ENCODE results near the gene DOK7.
"Not testable (repeated sequence)": the region's sequence is repeated elsewhere in the genome, so short reads cannot be mapped to it uniquely, and the experiment has no call there.

The DOK7 gene

DNA sequence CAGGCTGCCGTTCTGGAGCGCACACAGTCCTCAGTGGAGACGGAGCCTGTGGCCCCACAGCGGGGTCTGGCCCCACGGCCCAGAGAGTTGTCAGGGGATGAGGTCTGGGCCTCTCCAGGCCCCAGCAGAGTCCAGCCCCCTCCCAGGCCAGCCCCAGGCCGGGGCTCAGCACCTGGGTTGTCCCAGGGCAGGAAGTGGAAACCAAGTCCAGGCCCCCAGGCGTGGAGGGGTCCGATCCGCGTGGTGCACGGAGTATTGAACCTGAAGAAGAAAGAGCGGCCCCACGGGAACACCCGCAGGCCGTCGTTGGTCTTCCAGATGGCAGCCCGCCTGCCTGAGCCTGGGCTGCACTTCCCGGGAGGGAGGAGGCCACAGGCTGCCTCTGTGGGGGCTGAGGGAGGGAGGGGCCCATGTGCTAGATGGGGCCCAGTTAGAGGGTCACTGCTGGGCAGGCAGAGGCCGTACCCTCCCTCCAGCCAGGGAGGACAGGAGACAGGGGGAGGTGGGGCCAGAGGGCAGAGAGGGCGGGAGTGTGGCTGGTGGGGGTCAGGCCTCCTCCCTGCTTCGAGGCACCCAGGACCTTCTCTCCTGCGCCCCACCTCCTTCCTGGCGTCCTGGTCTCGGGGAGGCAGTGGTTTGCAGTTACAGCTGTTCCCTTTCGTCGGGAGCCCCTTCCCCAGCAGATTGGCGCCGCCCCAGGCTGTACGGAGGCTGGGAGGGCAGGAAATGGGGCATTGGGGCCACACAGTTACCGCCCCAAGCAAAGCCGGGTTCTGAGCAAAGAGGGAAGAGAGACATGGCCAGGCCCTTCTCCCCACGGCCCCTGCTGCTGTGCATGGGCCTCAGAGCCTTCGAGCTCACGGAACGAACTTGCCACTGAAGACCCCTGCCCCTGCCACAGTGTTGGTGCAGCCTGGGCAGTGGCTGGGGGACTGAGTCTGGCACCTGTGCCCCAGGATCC, 13.3 kb upstream of the DOK7 start:
- no peak for TF ChIP-seq YY1 (IDR thresholded peaks at IDR 0.05; ENCODE audit: insufficient read depth, insufficient read length)
- TF ChIP-seq ZNF274 (IDR thresholded peaks at IDR 0.05; ENCODE audit: low read depth, low read length): no peak
- no peak for TF ChIP-seq SUZ12 (IDR thresholded peaks at IDR 0.05; ENCODE audit: extremely low read depth, insufficient read depth, insufficient read length)
- Histone ChIP-seq H3K4me3 (ENCODE audit: insufficient read length, low read depth) (no peak overlapping the region), H3K9me3 (ENCODE audit: insufficient read depth, low read length) (peaks cover 13% of the 10 kb centered on the region; the same call in 1 of the 2 replicates), H3K36me3 (ENCODE audit: insufficient read depth, insufficient read length, low read length) (no peaks in the 10 kb centered on the region), H3K4me1 (ENCODE audit: insufficient read depth, insufficient read length) (peaks cover 7% of the 10 kb centered on the region), H3K9ac (ENCODE audit: insufficient read length, low read depth) (peak overlapping the region; percentile 8), H3K27me3 (ENCODE audit: insufficient read depth, insufficient read length) (peaks cover 16% of the 10 kb centered on the region)
- no peak for DNase-seq (ENCODE audit: low read depth, low spot score)

DNA sequence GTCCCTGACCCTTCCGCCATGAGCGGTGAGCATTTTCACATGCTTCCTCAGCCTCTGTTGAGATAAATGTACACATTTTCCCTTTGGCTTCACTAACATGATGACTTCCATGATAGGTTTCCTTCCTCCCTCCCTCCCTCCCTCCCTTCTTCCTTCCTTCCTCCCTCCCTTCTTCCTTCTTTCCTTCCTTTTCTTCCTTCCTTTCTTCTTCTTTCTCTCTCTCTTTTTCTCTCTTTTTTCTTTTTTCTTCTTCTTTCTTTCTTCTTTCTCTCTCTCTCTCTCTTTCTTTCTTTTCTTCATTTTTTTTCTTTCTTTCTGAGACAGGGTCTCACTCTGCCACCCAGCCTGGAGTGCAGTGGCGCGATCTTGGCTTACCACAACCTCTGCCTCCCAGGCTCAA, 12.5 kb upstream of the DOK7 start:
- Histone ChIP-seq H3K4me1 (ENCODE audit: insufficient read depth, insufficient read length) (peaks cover 7% of the 10 kb centered on the region), H3K9ac (ENCODE audit: insufficient read length, low read depth) (no peak overlapping the region), H3K27me3 (ENCODE audit: insufficient read depth, insufficient read length) (peaks cover 16% of the 10 kb centered on the region), H3K4me3 (ENCODE audit: insufficient read length, low read depth) (no peak overlapping the region), H3K9me3 (ENCODE audit: insufficient read depth, low read length) (peaks cover 21% of the 10 kb centered on the region), H3K36me3 (ENCODE audit: insufficient read depth, insufficient read length, low read length) (no peaks in the 10 kb centered on the region)
- DNase-seq (ENCODE audit: low read depth, low spot score): no peak
- TF ChIP-seq YY1 (IDR thresholded peaks at IDR 0.05; ENCODE audit: insufficient read depth, insufficient read length) (no peak), ZNF274 (IDR thresholded peaks at IDR 0.05; ENCODE audit: low read depth, low read length) (no peak), SUZ12 (IDR thresholded peaks at IDR 0.05; ENCODE audit: extremely low read depth, insufficient read depth, insufficient read length) (no peak)

DNA sequence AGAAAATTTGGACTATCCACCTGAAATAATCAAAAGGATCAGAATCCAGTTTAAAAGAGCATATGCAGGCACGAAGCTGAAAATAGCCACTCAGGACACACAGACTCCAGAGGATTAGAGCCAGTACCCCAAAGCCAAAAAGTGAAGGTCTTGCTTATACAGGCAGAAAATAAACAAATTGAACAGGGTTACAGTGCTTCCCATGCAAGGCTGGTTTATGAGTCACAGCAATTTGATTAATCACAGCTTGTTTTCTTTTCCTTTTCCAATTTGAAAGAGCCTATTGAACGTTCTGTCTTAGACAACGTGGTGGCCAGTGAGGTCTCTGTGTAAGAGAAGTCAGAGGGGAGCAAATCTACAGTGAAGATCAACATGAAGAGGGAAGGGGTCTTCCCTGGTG, 11.2 kb upstream of the DOK7 start:
- Histone ChIP-seq H3K9ac (ENCODE audit: insufficient read length, low read depth) (no peak overlapping the region), H3K36me3 (ENCODE audit: insufficient read depth, insufficient read length, low read length) (no peaks in the 10 kb centered on the region), H3K27me3 (ENCODE audit: insufficient read depth, insufficient read length) (peaks cover 22% of the 10 kb centered on the region), H3K4me1 (ENCODE audit: insufficient read depth, insufficient read length) (peaks cover 7% of the 10 kb centered on the region), H3K9me3 (ENCODE audit: insufficient read depth, low read length) (peaks cover 25% of the 10 kb centered on the region), H3K4me3 (ENCODE audit: insufficient read length, low read depth) (no peak overlapping the region)
- DNase-seq (ENCODE audit: low read depth, low spot score): no peak
- TF ChIP-seq YY1 (IDR thresholded peaks at IDR 0.05; ENCODE audit: insufficient read depth, insufficient read length): no peak
- TF ChIP-seq SUZ12 (IDR thresholded peaks at IDR 0.05; ENCODE audit: extremely low read depth, insufficient read depth, insufficient read length): no peak
- TF ChIP-seq ZNF274 (IDR thresholded peaks at IDR 0.05; ENCODE audit: low read depth, low read length): no peak

DNA sequence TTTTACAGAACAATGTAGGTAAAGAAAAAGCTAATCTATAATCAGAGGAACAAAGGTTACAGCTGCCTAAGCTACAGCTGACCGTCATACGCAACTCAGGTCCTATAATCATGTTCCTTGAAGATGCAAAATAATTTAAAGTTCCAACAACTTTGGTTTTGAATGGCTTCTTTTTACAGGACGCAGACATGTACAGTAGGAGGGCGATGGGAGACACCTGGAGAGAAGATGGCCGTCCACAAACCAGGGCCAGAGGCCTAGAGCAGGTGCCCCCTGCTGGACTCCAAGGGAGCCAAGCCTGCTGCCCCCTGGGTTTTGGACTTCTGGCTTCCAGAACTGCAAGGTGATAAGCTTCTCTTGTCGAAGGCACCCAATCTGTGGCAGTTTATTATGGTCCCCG, 10.7 kb upstream of the DOK7 start:
- Histone ChIP-seq H3K9me3 (ENCODE audit: insufficient read depth, low read length) (peaks cover 25% of the 10 kb centered on the region), H3K9ac (ENCODE audit: insufficient read length, low read depth) (no peak overlapping the region), H3K27me3 (ENCODE audit: insufficient read depth, insufficient read length) (peaks cover 25% of the 10 kb centered on the region), H3K4me3 (ENCODE audit: insufficient read length, low read depth) (no peak overlapping the region), H3K36me3 (ENCODE audit: insufficient read depth, insufficient read length, low read length) (no peaks in the 10 kb centered on the region), H3K4me1 (ENCODE audit: insufficient read depth, insufficient read length) (peaks cover 7% of the 10 kb centered on the region)
- DNase-seq (ENCODE audit: low read depth, low spot score): peak; percentile 27
- no peak for TF ChIP-seq ZNF274 (IDR thresholded peaks at IDR 0.05; ENCODE audit: low read depth, low read length)

DNA sequence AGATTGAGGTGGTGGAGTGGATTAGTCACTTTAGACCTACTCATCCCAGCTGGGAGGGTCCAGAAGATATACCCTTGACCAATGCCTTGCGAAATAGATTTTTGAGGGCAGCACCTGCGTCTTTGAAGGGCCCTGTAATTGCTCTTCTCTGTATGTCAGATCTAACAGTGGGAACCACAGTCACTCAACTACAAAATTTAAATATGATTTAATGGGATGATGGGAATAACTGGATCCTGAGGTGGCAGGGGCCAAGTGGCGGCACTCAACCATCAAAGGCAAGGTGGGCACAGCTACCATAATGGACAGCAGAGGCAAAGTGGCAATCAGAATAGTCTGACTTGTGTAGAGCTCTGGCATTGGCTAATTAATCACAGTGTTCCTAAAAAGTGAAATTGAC, 7.5 kb upstream of the DOK7 start:
- not testable (repeated sequence) for H3K36me3 ChIP-seq (ENCODE audit: insufficient read depth, insufficient read length, low read length); H3K9ac ChIP-seq (ENCODE audit: insufficient read length, low read depth); H3K4me1 ChIP-seq (ENCODE audit: insufficient read depth, insufficient read length); H3K4me3 ChIP-seq (ENCODE audit: insufficient read length, low read depth); DNase-seq (ENCODE audit: low read depth, low spot score)
- peaks cover 47% of the 10 kb centered on the region for H3K27me3 ChIP-seq (ENCODE audit: insufficient read depth, insufficient read length)
- peaks cover 31% of the 10 kb centered on the region for H3K9me3 ChIP-seq (ENCODE audit: insufficient read depth, low read length)

DNA sequence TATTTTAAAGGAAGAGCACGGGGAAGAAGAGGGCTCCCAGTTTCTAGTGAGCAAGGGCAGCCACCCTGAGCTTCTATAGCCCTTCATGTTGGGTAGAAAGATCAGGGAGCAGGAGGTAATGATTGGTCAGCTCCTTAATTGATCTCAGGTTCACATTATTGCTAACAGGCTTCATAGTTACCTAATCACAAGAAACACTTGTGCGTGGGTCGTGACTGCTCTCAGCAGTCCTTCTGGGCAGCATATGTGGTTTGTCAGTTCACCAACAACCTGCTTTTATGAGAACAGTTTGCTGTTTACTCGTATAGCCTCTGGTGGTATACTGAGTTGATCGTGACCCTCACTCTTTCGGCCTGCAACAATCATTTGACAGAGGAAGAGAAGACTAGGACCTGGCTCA, 4.7 kb upstream of the DOK7 start:
- no peaks in the 10 kb centered on the region for H3K36me3 ChIP-seq (ENCODE audit: insufficient read depth, insufficient read length, low read length)
- no peak for DNase-seq (ENCODE audit: low read depth, low spot score)
- no peak overlapping the region for H3K4me3 ChIP-seq (ENCODE audit: insufficient read length, low read depth)
- H3K4me1 ChIP-seq (ENCODE audit: insufficient read depth, insufficient read length): peaks cover 7% of the 10 kb centered on the region
- H3K9me3 ChIP-seq (ENCODE audit: insufficient read depth, low read length): peaks cover 36% of the 10 kb centered on the region
- TF ChIP-seq SUZ12 (IDR thresholded peaks at IDR 0.05; ENCODE audit: extremely low read depth, insufficient read depth, insufficient read length): no peak
- TF ChIP-seq ZNF274 (IDR thresholded peaks at IDR 0.05; ENCODE audit: low read depth, low read length): no peak
- no peak for TF ChIP-seq YY1 (IDR thresholded peaks at IDR 0.05; ENCODE audit: insufficient read depth, insufficient read length)
- H3K27me3 ChIP-seq (ENCODE audit: insufficient read depth, insufficient read length): peaks cover 73% of the 10 kb centered on the region
- H3K9ac ChIP-seq (ENCODE audit: insufficient read length, low read depth): no peak overlapping the region

DNA sequence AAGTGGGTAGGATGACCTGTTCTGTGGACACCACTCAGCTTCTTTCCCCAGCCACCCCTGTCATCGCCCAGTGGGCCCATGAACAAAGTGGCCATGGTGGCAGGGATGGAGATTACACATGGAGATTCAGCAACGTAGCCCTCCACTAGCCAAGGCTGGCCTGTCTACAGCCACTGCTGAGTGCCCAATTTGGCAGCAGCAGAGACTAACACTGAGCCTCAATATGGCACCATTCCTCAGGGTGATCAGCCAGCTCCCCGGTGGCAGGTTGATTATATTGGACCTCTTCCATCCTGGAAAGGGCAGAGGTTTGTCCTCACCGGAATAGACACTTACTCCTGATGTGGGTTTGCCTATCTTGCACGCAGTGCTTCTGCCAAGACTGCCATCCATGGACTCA, 4.0 kb upstream of the DOK7 start:
- H3K9me3 ChIP-seq (ENCODE audit: insufficient read depth, low read length): peaks cover 30% of the 10 kb centered on the region
- not testable (repeated sequence) for H3K4me1 ChIP-seq (ENCODE audit: insufficient read depth, insufficient read length); H3K9ac ChIP-seq (ENCODE audit: insufficient read length, low read depth); H3K36me3 ChIP-seq (ENCODE audit: insufficient read depth, insufficient read length, low read length); H3K4me3 ChIP-seq (ENCODE audit: insufficient read length, low read depth); DNase-seq (ENCODE audit: low read depth, low spot score)
- H3K27me3 ChIP-seq (ENCODE audit: insufficient read depth, insufficient read length): peaks cover 76% of the 10 kb centered on the region
